ENCODE results near the gene CDC14A. TPM values are rescaled to one million over a fixed set of nuclear protein-coding genes. Genes with fewer than 3 reads are reported as not detected.

The CDC14A gene
- total RNA-seq, 1 donor from 2014 or later = 12.9 TPM

- no peak for DNase-seq (ENCODE audit: low spot score)
- TF ChIP-seq CTCF (IDR thresholded peaks at IDR 0.05; ENCODE audit: unreplicated experiment) = no peak
- no peak overlapping the region for H3K4me3 Mint-ChIP-seq (ENCODE audit: unreplicated experiment)
- no peak overlapping the region for H3K27ac Mint-ChIP-seq (ENCODE audit: unreplicated experiment)
- H3K36me3 Mint-ChIP-seq (ENCODE audit: low read depth, unreplicated experiment) = peaks cover 8% of the 10 kb centered on the region
- H3K4me1 Mint-ChIP-seq (ENCODE audit: unreplicated experiment) = peaks cover 3% of the 10 kb centered on the region
- H3K9me3 Mint-ChIP-seq (ENCODE audit: unreplicated experiment) = peaks cover 5% of the 10 kb centered on the region
- H3K27me3 Mint-ChIP-seq (ENCODE audit: unreplicated experiment) = peaks cover 3% of the 10 kb centered on the region
Measured at GRCh38 chr1:100316622-100317021, 35.7 kb upstream of the CDC14A start.

- Mint-ChIP-seq H3K4me3 (ENCODE audit: unreplicated experiment) (no peak overlapping the region), H3K27me3 (ENCODE audit: unreplicated experiment) (peaks cover 3% of the 10 kb centered on the region), H3K9me3 (ENCODE audit: unreplicated experiment) (peaks cover 5% of the 10 kb centered on the region), H3K36me3 (ENCODE audit: low read depth, unreplicated experiment) (peaks cover 8% of the 10 kb centered on the region), H3K4me1 (ENCODE audit: unreplicated experiment) (no peaks in the 10 kb centered on the region), H3K27ac (ENCODE audit: unreplicated experiment) (no peak overlapping the region)
- TF ChIP-seq CTCF (IDR thresholded peaks at IDR 0.05; ENCODE audit: unreplicated experiment) = no peak
- no peak for DNase-seq (ENCODE audit: low spot score)
Measured at GRCh38 chr1:100320311-100321099, 31.8 kb upstream of the CDC14A start.

- TF ChIP-seq CTCF (IDR thresholded peaks at IDR 0.05; ENCODE audit: unreplicated experiment) = no peak
- Mint-ChIP-seq H3K27me3 (ENCODE audit: unreplicated experiment) (peaks cover 3% of the 10 kb centered on the region), H3K27ac (ENCODE audit: unreplicated experiment) (no peak overlapping the region), H3K4me1 (ENCODE audit: unreplicated experiment) (no peaks in the 10 kb centered on the region), H3K4me3 (ENCODE audit: unreplicated experiment) (no peak overlapping the region), H3K36me3 (ENCODE audit: low read depth, unreplicated experiment) (peaks cover 8% of the 10 kb centered on the region), H3K9me3 (ENCODE audit: unreplicated experiment) (peaks cover 5% of the 10 kb centered on the region)
- no peak for DNase-seq (ENCODE audit: low spot score)
Measured at GRCh38 chr1:100321100-100321493, 31.2 kb upstream of the CDC14A start.

GRCh38 chr1:100321506-100321905 is 30.8 kb upstream of the CDC14A start:
- Mint-ChIP-seq H3K4me1 (ENCODE audit: unreplicated experiment) (no peaks in the 10 kb centered on the region), H3K9me3 (ENCODE audit: unreplicated experiment) (peaks cover 5% of the 10 kb centered on the region), H3K36me3 (ENCODE audit: low read depth, unreplicated experiment) (peaks cover 8% of the 10 kb centered on the region), H3K27ac (ENCODE audit: unreplicated experiment) (no peak overlapping the region), H3K27me3 (ENCODE audit: unreplicated experiment) (peaks cover 3% of the 10 kb centered on the region), H3K4me3 (ENCODE audit: unreplicated experiment) (no peak overlapping the region)
- no peak for DNase-seq (ENCODE audit: low spot score)
- TF ChIP-seq CTCF (IDR thresholded peaks at IDR 0.05; ENCODE audit: unreplicated experiment) = no peak

- Mint-ChIP-seq H3K4me3 (ENCODE audit: unreplicated experiment) (no peak overlapping the region), H3K9me3 (ENCODE audit: unreplicated experiment) (peaks cover 5% of the 10 kb centered on the region), H3K27me3 (ENCODE audit: unreplicated experiment) (peaks cover 3% of the 10 kb centered on the region), H3K27ac (ENCODE audit: unreplicated experiment) (no peak overlapping the region), H3K4me1 (ENCODE audit: unreplicated experiment) (no peaks in the 10 kb centered on the region), H3K36me3 (ENCODE audit: low read depth, unreplicated experiment) (peaks cover 8% of the 10 kb centered on the region)
- no peak for TF ChIP-seq CTCF (IDR thresholded peaks at IDR 0.05; ENCODE audit: unreplicated experiment)
- no peak for DNase-seq (ENCODE audit: low spot score)
Measured at GRCh38 chr1:100322436-100323211, 29.7 kb upstream of the CDC14A start.
